HEK293 (cell line): Measurements from ENCODE around the gene TRIM8.

Source experiments
- CTCF ChIA-PET: fragments of 350-600 bp; formaldehyde crosslinking; extraction: SDS; loops from one replicate; lab custom pipeline; 2021; ENCODE audit warnings: antibody characterized with exemption; lab: Yijun Ruan, JAX
- POLR2A ChIA-PET: fragments of 300-600 bp; formaldehyde crosslinking; extraction: SDS; loops from one replicate; lab custom pipeline; 2020; ENCODE audit warnings: antibody characterized with exemption, inconsistent platforms; lab: Yijun Ruan, JAX
- H3K27ac ChIP-seq: fragments of 200-500 bp; sonication (Bioruptor generic); 2 replicates; pipeline ENCODE4 v1.5.1; 2014; ENCODE audit warnings: low read depth, low read length, control low read depth, inconsistent platforms; ENCODE audit errors: extremely low read depth
- H3K36me3 ChIP-seq, 2 experiments: fragments of 200-500 bp in 1 of 2; sonication (Bioruptor generic) in 1 of 2; 1 replicate in 1 of 2; 2 replicates in 1 of 2; pipeline ENCODE4 v1.5.1; 2014 to 2017; ENCODE audit warnings: inconsistent platforms in 2 of 2, low read length in 2 of 2; ENCODE audit not compliant: control insufficient read depth in 2 of 2, insufficient read depth in 1 of 2
- H3K4me1 ChIP-seq: fragments of 200-500 bp; sonication (Bioruptor generic); 2 replicates; pipeline ENCODE4 v1.5.1; 2014; ENCODE audit warnings: mild to moderate bottlenecking, low read length, inconsistent platforms; ENCODE audit not compliant: control insufficient read depth, insufficient read depth
- H3K4me3 ChIP-seq: 2 replicates; pipeline ENCODE4 v1.5.1; 2011; ENCODE audit warnings: low read depth, mild to moderate bottlenecking, control low read depth, low read length, moderate library complexity
- H3K9me3 ChIP-seq: fragments of 200-500 bp; sonication (Bioruptor generic); 2 replicates; pipeline ENCODE4 v1.5.1; 2014; ENCODE audit warnings: low read depth, low read length, inconsistent platforms; ENCODE audit not compliant: control insufficient read depth, insufficient read depth
- BCL11A ChIP-seq: fragments of 450-650 bp; formaldehyde crosslinking; IDR thresholded peaks from 2 replicates; pipeline ENCODE4 v1.5.1; 2016; ENCODE audit warnings: low read depth, missing biosample characterization, missing genetic modification characterization
- HOXC10 ChIP-seq: sonication (generic); formaldehyde crosslinking; IDR thresholded peaks from 2 replicates; pipeline ENCODE4 v1.8.1; 2023; ENCODE audit warnings: mild to moderate bottlenecking, missing genetic modification reagents
- KLF17 ChIP-seq: fragments of 450-650 bp; formaldehyde crosslinking; IDR thresholded peaks from 2 replicates; pipeline ENCODE4 v1.5.1; 2016; ENCODE audit warnings: missing biosample characterization, missing genetic modification characterization
- MEIS1 ChIP-seq: sonication (generic); formaldehyde crosslinking; IDR thresholded peaks from 2 replicates; pipeline ENCODE4 v1.8.1; 2022; ENCODE audit warnings: missing genetic modification reagents, mild to moderate bottlenecking, borderline replicate concordance
- PRDM1 ChIP-seq: fragments of 450-650 bp; formaldehyde crosslinking; IDR thresholded peaks from 2 replicates; pipeline ENCODE4; 2016; ENCODE audit warnings: missing biosample characterization, missing genetic modification characterization
- ZBTB17 ChIP-seq: fragments of 450-650 bp; formaldehyde crosslinking; IDR thresholded peaks from 2 replicates; pipeline ENCODE4 v1.5.1; 2016; ENCODE audit warnings: missing biosample characterization, missing genetic modification characterization
- ZEB2 ChIP-seq: fragments of 450-650 bp; formaldehyde crosslinking; IDR thresholded peaks from 2 replicates; pipeline ENCODE4 v1.5.1; 2016; ENCODE audit warnings: missing biosample characterization, missing genetic modification characterization
- ZFP37 ChIP-seq: fragments of 450-650 bp; formaldehyde crosslinking; IDR thresholded peaks from 2 replicates; pipeline ENCODE4 v1.5.1; 2016; ENCODE audit warnings: missing biosample characterization, missing genetic modification characterization
- ZIC2 ChIP-seq: fragments of 450-650 bp; formaldehyde crosslinking; IDR thresholded peaks from 2 replicates; pipeline ENCODE4 v1.5.1; 2016; ENCODE audit warnings: missing biosample characterization, missing genetic modification characterization
- ZNF10 ChIP-seq: fragments of 450-650 bp; formaldehyde crosslinking; IDR thresholded peaks from 2 replicates; pipeline ENCODE4 v1.5.1; 2017; ENCODE audit warnings: missing biosample characterization, missing genetic modification characterization
- ZNF175 ChIP-seq: fragments of 450-650 bp; formaldehyde crosslinking; IDR thresholded peaks from 2 replicates; pipeline ENCODE4 v1.5.1; 2016; ENCODE audit warnings: missing biosample characterization, missing genetic modification characterization
- ZNF184 ChIP-seq: fragments of 450-650 bp; IDR thresholded peaks from 2 replicates; pipeline ENCODE4 v1.5.1; 2018; ENCODE audit warnings: missing biosample characterization, mild to moderate bottlenecking, missing genetic modification characterization
- ZNF292 ChIP-seq: fragments of 450-650 bp; formaldehyde crosslinking; IDR thresholded peaks from 2 replicates; pipeline ENCODE4 v1.5.1; 2016; ENCODE audit warnings: low read depth, missing biosample characterization, missing genetic modification characterization, borderline replicate concordance
- ZNF341 ChIP-seq: fragments of 450-650 bp; formaldehyde crosslinking; IDR thresholded peaks from 2 replicates; pipeline ENCODE4; 2016; ENCODE audit warnings: low read depth, missing biosample characterization, missing genetic modification characterization
- ZNF362 ChIP-seq: fragments of 450-650 bp; formaldehyde crosslinking; IDR thresholded peaks from 2 replicates; pipeline ENCODE4 v1.5.1; 2016; ENCODE audit warnings: missing biosample characterization, missing genetic modification characterization
- ZNF394 ChIP-seq: fragments of 450-650 bp; formaldehyde crosslinking; IDR thresholded peaks from 2 replicates; pipeline ENCODE4 v1.5.1; 2016; ENCODE audit warnings: missing biosample characterization, missing genetic modification characterization, mild to moderate bottlenecking, moderate library complexity, borderline replicate concordance
- ZNF473 ChIP-seq: fragments of 450-650 bp; formaldehyde crosslinking; IDR thresholded peaks from 2 replicates; pipeline ENCODE4 v1.5.1; 2017; ENCODE audit warnings: missing biosample characterization, missing genetic modification characterization
- ZNF561 ChIP-seq: fragments of 450-650 bp; IDR thresholded peaks from 2 replicates; pipeline ENCODE4 v1.5.1; 2018; ENCODE audit warnings: missing biosample characterization, missing genetic modification characterization, borderline replicate concordance
- ZNF600 ChIP-seq: fragments of 450-650 bp; formaldehyde crosslinking; IDR thresholded peaks from 2 replicates; pipeline ENCODE4 v1.5.1; 2016; ENCODE audit warnings: missing biosample characterization, missing genetic modification characterization
- ZNF624 ChIP-seq: fragments of 450-650 bp; formaldehyde crosslinking; IDR thresholded peaks from 2 replicates; pipeline ENCODE4 v1.5.1; 2017; ENCODE audit warnings: missing biosample characterization, missing genetic modification characterization
- ZNF629 ChIP-seq: fragments of 450-650 bp; formaldehyde crosslinking; IDR thresholded peaks from 2 replicates; pipeline ENCODE4 v1.5.1; 2017; ENCODE audit warnings: missing biosample characterization, missing genetic modification characterization
- ZNF639 ChIP-seq: fragments of 450-650 bp; formaldehyde crosslinking; IDR thresholded peaks from 2 replicates; pipeline ENCODE4 v1.5.1; 2016; ENCODE audit warnings: missing biosample characterization, missing genetic modification characterization
- ZNF664 ChIP-seq: fragments of 450-650 bp; formaldehyde crosslinking; IDR thresholded peaks from 2 replicates; pipeline ENCODE4 v1.5.1; 2016; ENCODE audit warnings: missing biosample characterization, missing genetic modification characterization
- ZNF76 ChIP-seq: fragments of 450-650 bp; formaldehyde crosslinking; IDR thresholded peaks from 2 replicates; pipeline ENCODE4; 2016; ENCODE audit warnings: low read depth, missing biosample characterization, missing genetic modification characterization, borderline replicate concordance
- ZSCAN30 ChIP-seq: fragments of 450-650 bp; IDR thresholded peaks from 2 replicates; pipeline ENCODE4 v1.5.1; 2018; ENCODE audit warnings: missing biosample characterization, mild to moderate bottlenecking, missing genetic modification characterization, moderate library complexity
- ZSCAN4 ChIP-seq: fragments of 450-650 bp; formaldehyde crosslinking; IDR thresholded peaks from 2 replicates; pipeline ENCODE4 v1.5.1; 2017; ENCODE audit warnings: missing biosample characterization, missing genetic modification characterization

The TRIM8 gene

GRCh38 chr10:102610441-102610887 lies 33.8 kb upstream of the TRIM8 start:
- no peak overlapping the region for H3K4me3 ChIP-seq
- H3K9me3 ChIP-seq: no peaks in the 10 kb centered on the region
- TF ChIP-seq ZNF184 (0 out of 2 replicates have a peak, but pooled peaks have one; percentile 28), PRDM1 (tag by site-specific recombination) (no peak), ZBTB17 (tag by site-specific recombination) (peak; percentile 86), ZNF175 (no peak), KLF17 (tag by site-specific recombination) (peak; percentile 65), HOXC10 (CRISPR knock-in tag) (no peak), ZNF629 (tag by site-specific recombination) (peak; percentile 88), MEIS1 (CRISPR knock-in tag) (no peak), ZNF639 (tag by site-specific recombination) (0 out of 2 replicates have a peak, but pooled peaks have one; percentile 54), ZNF600 (tag by site-specific recombination) (peak; percentile 60)
- peaks cover 0 to 24% of the 10 kb centered on the region in 2 experiments; a peak in 2 of 3 replicates for H3K36me3 ChIP-seq
- POLR2A ChIA-PET: interaction anchor here (1.0 kb wide), 1 partner anchor 107 kb away, joined by 3 read pairs; the partner anchor contains the start of gene SUFU
- CTCF ChIA-PET: interaction anchor here (1.1 to 5.2 kb wide), 2 partner anchors 14 to 139 kb away, joined by 3 to 25 read pairs; no protein-coding TSS in a partner anchor
- H3K27ac ChIP-seq: no peak overlapping the region
- H3K4me1 ChIP-seq: peaks cover 3% of the 10 kb centered on the region; the same call in 1 of the 2 replicates

GRCh38 chr10:102611514-102612087 lies 32.7 kb upstream of the TRIM8 start:
- TF ChIP-seq ZEB2 (tag by site-specific recombination): 0 out of 2 replicates have a peak, but pooled peaks have one; percentile 27
- TF ChIP-seq BCL11A (tag by site-specific recombination): no peak
- 0 out of 2 replicates have a peak, but pooled peaks have one; percentile 5 for TF ChIP-seq ZNF292 (tag by site-specific recombination)
- TF ChIP-seq ZNF473 (tag by site-specific recombination): no peak
- TF ChIP-seq ZNF76 (tag by site-specific recombination): no peak
- TF ChIP-seq ZNF629 (tag by site-specific recombination): peak; percentile 62
- no peak for TF ChIP-seq ZNF624 (tag by site-specific recombination)
- no peak for TF ChIP-seq ZNF341 (tag by site-specific recombination)
- TF ChIP-seq ZNF362 (tag by site-specific recombination): no peak
- no peak for TF ChIP-seq ZSCAN30 (tag by site-specific recombination)
- TF ChIP-seq ZNF664: peak; percentile 89
- TF ChIP-seq ZNF561 (tag by site-specific recombination): no peak
- no peak for TF ChIP-seq ZIC2 (tag by site-specific recombination)
- TF ChIP-seq ZSCAN4 (tag by site-specific recombination): no peak
- no peak for TF ChIP-seq ZNF394
- no peak for TF ChIP-seq ZFP37
- TF ChIP-seq ZNF10 (tag by site-specific recombination): no peak
- TF ChIP-seq, all 188 proteins: peak for 4
- Histone ChIP-seq H3K4me3 (no peak overlapping the region), H3K4me1 (peaks cover 3% of the 10 kb centered on the region; the same call in 1 of the 2 replicates), H3K36me3 (peaks cover 0 to 28% of the 10 kb centered on the region in 2 experiments; a peak in 2 of 3 replicates), H3K27ac (no peak overlapping the region), H3K9me3 (no peaks in the 10 kb centered on the region)
- ChIA-PET POLR2A (no interaction called here), CTCF (interaction anchor here (0.6 to 5.2 kb wide), 7 partner anchors 15 to 66 kb away, joined by 3 to 25 read pairs (median 3); partner anchors contain the start of gene TRIM8)
